Kidney (tissue), 14 donors: ENCODE measurements around the gene AP1M1. TPM values are rescaled to one million over a fixed set of nuclear protein-coding genes. Genes with fewer than 3 reads are reported as not detected.

Experiments
- DNase-seq, 5 donors: peaks; one replicate each; pipeline ENCODE4 v3.0.0-alpha.2; 2013 to 2020
- FAIRE-seq: peaks from 2 replicates; lab custom pipeline; 2012; peaks lifted over from hg19 to GRCh38; lab: Jason Lieb, UNC
- H3K27ac ChIP-seq, 2 donors: one replicate each; pipeline ENCODE4 v1.7.0; 2013; ENCODE audit warnings: low read depth in 2 of 2, low read length in 2 of 2, inconsistent platforms in 1 of 2
- H3K27me3 ChIP-seq: one replicate; pipeline ENCODE4 v1.7.1; 2013; ENCODE audit warnings: low read length, inconsistent platforms; ENCODE audit not compliant: control insufficient read depth, insufficient read depth
- H3K36me3 ChIP-seq, 3 donors: one replicate each; pipeline versions ENCODE4 v1.7.0 to v1.7.1; 2013; ENCODE audit warnings: low read length in 3 of 3, control low read depth in 1 of 3, inconsistent platforms in 1 of 3; ENCODE audit not compliant: insufficient read depth in 3 of 3, control insufficient read depth in 2 of 3
- H3K4me1 ChIP-seq, 3 donors: one replicate each; pipeline versions ENCODE4 v1.7.0 to v1.7.1; 2013; ENCODE audit warnings: low read length in 3 of 3, inconsistent platforms in 1 of 3, low read depth in 1 of 3; ENCODE audit not compliant: control insufficient read depth in 2 of 3, insufficient read depth in 2 of 3
- H3K4me3 ChIP-seq, 3 donors: one replicate each; pipeline versions ENCODE4 v1.7.0 to v1.8.1; 2013; ENCODE audit warnings: low read length in 3 of 3, control low read depth in 1 of 3, inconsistent platforms in 1 of 3
- H3K9ac ChIP-seq, 3 donors: one replicate each; pipeline versions ENCODE4 v1.7.0 to v1.7.1; 2013; ENCODE audit warnings: low read length in 3 of 3, control low read depth in 1 of 3, inconsistent platforms in 1 of 3
- H3K9me3 ChIP-seq, 3 donors: one replicate each; pipeline versions ENCODE4 v1.7.0 to v1.7.1; 2013; ENCODE audit warnings: low read length in 3 of 3, control low read depth in 1 of 3, inconsistent platforms in 1 of 3; ENCODE audit not compliant: control insufficient read depth in 2 of 3, insufficient read depth in 1 of 3
- intact Hi-C: fragments of 100-400 bp; cut with DNase I; formaldehyde crosslinking; loops from one replicate; pipeline ENCODE4 v1.11.1; 2022
- polyA plus RNA-seq: library from polyadenylated mRNA; stranded (reverse); fragments of 350-450 nt; fragmentation: Illumina TruSeq; extraction: RNeasy Lipid Tissue Mini Kit (QIAGEN cat#74804); gene quantifications from one replicate; pipeline ENCODE4 v1.2.3, GENCODE V29; 2014; ENCODE audit warnings: low read depth, low replicate concordance; ENCODE audit not compliant: insufficient read depth
- total RNA-seq: library from RNA; stranded (reverse); fragmentation: NEBNext Ultra II Directional; extraction: Animal tissue kit (Norgen Biotek cat#: 25700); gene quantifications from one replicate; pipeline ENCODE4 v1.2.1, GENCODE V29; 2021
- TF ChIP-seq, protein P1 (sequence below): IDR thresholded peaks from 3 replicates; pipeline ENCODE4 v1.5.1; 2012; ENCODE audit warnings: mild to moderate bottlenecking, moderate library complexity, borderline replicate concordance; ENCODE audit not compliant: insufficient read depth; ENCODE audit errors: extremely low read depth
- donor health status: control.
- donor health status: control.
- donor health status: control.
- donor health status: control.
- donor health status: control.
- donor health status: DM: yes; HTN: yes; CAD: no.
- donor health status: Normal renal cell carcinoma (clear cell type).

The AP1M1 gene
- total and polyA plus RNA-seq, 2 donors from 2014 or later = 56.0 to 67.8 TPM

DNA sequence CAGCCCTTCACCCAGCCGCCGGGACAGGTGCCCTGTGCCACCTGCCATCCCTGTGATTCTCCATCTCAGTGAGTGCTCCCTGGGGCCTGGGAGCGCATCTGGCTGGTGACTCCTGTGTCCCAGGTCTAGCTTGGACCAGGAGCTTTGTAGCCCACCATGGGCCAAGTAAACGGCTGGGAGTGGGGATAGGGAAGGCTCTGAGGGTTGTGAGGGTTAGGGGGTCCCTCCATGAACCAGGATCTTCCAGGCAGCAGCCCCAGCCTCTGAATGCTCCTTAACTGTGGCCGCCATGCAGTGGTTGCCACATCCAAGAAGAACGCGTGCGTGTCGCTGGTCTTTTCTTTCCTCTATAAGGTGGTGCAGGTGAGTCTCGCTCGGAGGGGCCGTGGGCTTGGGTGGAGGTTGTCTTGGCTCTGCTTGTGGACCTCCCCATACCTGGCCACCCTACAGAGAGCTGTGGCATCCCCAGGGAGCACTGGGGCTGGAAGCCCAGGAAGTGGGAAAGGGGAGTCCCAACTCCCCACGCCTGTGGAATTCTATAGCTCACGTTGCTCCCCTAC, 8.4 kb downstream of the AP1M1 start:
- H3K9ac ChIP-seq = no peak overlapping the region
- no peak for FAIRE-seq
- TF ChIP-seq, protein P1, sequence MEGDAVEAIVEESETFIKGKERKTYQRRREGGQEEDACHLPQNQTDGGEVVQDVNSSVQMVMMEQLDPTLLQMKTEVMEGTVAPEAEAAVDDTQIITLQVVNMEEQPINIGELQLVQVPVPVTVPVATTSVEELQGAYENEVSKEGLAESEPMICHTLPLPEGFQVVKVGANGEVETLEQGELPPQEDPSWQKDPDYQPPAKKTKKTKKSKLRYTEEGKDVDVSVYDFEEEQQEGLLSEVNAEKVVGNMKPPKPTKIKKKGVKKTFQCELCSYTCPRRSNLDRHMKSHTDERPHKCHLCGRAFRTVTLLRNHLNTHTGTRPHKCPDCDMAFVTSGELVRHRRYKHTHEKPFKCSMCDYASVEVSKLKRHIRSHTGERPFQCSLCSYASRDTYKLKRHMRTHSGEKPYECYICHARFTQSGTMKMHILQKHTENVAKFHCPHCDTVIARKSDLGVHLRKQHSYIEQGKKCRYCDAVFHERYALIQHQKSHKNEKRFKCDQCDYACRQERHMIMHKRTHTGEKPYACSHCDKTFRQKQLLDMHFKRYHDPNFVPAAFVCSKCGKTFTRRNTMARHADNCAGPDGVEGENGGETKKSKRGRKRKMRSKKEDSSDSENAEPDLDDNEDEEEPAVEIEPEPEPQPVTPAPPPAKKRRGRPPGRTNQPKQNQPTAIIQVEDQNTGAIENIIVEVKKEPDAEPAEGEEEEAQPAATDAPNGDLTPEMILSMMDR = no peak
- H3K27ac ChIP-seq = no peak overlapping the region
- peaks cover 0 to 10% (median 5%) of the 10 kb centered on the region in 3 donors for H3K4me1 ChIP-seq
- no peaks in the 10 kb centered on the region for H3K9me3 ChIP-seq
- H3K27me3 ChIP-seq = no peaks in the 10 kb centered on the region
- no peak for DNase-seq
- H3K36me3 ChIP-seq = peaks cover 0 to 59% (median 20%) of the 10 kb centered on the region in 3 donors
- intact Hi-C loops = no loop called here
- H3K4me3 ChIP-seq = no peak overlapping the region

DNA sequence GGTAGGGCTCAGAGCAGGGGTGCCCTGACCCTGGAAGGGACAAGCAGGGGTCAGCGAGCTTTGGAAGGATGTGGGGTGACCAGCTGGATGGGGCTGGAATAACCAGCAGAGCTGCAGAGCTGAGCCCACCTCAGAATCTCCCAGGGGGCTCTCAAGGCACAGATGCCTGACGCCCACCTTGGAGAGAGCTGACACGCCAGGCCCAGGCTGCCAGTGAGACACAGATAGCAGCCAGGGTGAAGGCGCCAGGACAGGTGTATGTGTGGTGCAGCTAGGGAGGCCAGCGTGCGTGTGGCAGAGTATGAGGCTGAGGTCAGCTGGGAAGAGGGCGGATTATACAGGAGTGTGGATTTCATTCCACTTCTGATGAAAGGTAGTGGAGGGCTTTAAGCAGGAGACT, 8.9 kb downstream of the AP1M1 start:
- FAIRE-seq (no peak), DNase-seq (no peak)
- no peak overlapping the region for H3K9ac ChIP-seq
- intact Hi-C loops = no loop called here
- peaks cover 0 to 59% (median 20%) of the 10 kb centered on the region in 3 donors for H3K36me3 ChIP-seq
- H3K4me1 ChIP-seq = peaks cover 0 to 10% (median 5%) of the 10 kb centered on the region in 3 donors
- H3K27me3 ChIP-seq = no peaks in the 10 kb centered on the region
- no peaks in the 10 kb centered on the region for H3K9me3 ChIP-seq
- H3K4me3 ChIP-seq = no peak overlapping the region
- H3K27ac ChIP-seq = no peak overlapping the region
- TF ChIP-seq, protein P1 = no peak

DNA sequence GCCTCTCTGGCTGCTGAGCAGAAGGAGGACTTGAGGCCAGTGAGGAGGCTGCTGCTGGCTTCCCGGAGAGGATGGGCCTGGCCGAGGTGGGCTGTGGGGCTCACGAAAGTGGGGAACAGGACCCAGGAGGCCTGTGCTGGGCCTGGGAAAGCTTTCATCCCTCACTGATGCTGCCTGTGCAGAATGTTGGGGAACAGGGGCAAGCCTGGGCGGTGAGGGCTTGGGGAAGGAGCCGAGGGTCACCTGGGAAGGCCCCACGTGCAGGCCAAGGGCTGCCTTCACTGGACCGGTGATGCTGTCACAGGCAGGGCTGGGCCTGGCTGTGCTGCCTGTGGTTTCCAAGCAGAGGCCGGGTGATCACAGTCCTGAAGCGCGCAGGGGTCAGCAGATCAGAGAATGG, 9.4 kb downstream of the AP1M1 start:
- FAIRE-seq (no peak), DNase-seq (no peak)
- Histone ChIP-seq H3K4me3 (no peak overlapping the region), H3K4me1 (peaks cover 0 to 10% (median 5%) of the 10 kb centered on the region in 3 donors), H3K27ac (no peak overlapping the region), H3K36me3 (peaks cover 0 to 59% (median 20%) of the 10 kb centered on the region in 3 donors), H3K9ac (no peak overlapping the region), H3K27me3 (no peaks in the 10 kb centered on the region), H3K9me3 (no peaks in the 10 kb centered on the region)
- intact Hi-C loops = no loop called here
- TF ChIP-seq, protein P1 = no peak
